Measurements from ENCODE around the gene HAUS3.

DNA sequence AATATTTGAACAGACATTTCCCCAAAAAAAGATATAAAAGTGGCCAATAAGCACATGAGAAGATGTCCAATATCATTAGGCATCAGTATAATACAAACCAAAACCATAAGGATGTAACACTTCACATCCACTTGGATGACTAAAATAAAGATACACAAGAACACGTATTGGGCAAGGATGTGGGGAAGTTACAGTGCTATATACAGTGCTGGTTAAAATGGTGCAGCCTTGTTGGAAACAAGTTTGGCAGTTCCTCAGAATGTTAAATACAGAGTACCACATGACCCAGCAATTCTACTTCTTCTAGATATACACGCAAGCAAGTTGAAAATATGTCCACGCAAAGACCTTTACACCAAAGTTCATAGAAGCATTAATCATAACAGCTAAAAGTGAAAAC is 58.9 kb downstream of the HAUS3 start:
- TF ChIP-seq RARB (CRISPR knock-in tag; IDR thresholded peaks at IDR 0.05): no peak
- no peak for TF ChIP-seq ZNF565 (CRISPR knock-in tag; conservative IDR thresholded peaks at IDR 0.05; ENCODE audit: low read depth)
- no peak for TF ChIP-seq CSDC2 (CRISPR knock-in tag; IDR thresholded peaks at IDR 0.05)
- TF ChIP-seq ZFP3 (CRISPR knock-in tag; IDR thresholded peaks at IDR 0.05): no peak
- no peak for TF ChIP-seq OSR1 (CRISPR knock-in tag; IDR thresholded peaks at IDR 0.05)

Measured in SK-N-SH treated with all-trans-retinoic acid at 6 μM for 48 hours (cell line).